ENCODE measurements around the gene HOXD9.

The HOXD9 gene

DNA sequence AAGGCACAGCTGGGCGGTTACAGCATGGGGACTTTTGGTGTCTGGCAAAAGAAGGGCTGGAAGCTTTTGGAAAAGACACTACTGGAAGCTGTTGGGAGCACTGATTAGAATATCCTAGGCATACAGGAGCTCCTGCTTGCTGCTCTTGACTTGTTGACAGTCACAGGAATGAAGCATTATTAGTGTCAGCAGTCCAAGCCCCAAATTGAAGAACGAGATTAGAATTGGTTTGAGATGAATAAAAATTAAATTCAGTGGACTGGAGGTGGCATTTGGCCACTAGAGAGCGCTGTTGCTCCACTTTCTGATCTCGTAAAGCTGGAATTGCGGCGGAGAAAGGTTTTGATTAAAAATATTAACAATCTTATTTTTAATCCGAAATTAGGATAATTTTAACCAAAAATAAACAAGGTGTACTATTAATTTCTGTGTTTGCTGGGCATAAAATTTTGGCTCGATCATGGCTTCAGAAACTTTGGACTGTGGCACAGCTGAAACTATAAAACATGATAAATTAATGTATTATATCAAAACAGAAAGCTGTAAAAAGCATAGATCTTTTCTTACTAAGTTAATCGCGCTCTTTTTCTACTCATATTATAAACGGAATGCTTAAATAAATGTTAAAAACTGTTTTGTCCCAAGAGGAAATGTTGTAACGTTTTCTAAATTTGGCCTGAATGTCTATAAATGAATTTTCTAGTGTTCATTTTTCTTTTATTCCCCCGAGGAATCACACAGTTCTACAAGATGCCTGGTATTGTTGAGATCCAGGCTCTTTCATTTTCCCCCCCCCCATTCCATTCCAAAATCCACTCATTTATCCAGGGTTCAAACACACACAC, 4.6 kb downstream of the HOXD9 start:
- peak; percentile 63 for DNase-seq

DNA sequence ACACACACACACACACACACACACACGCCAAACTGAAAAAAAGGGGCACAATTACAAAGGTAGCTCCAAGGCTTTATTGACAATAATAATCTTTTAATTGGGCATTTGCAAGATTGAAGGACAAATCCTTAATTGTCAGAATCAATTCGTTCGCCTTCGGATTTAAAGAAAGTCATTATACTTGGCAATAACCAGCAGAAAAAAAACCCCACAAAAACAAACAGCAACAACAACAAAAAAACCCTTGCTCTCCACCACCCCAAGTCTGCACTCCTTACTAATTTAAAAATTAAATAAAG, 5.2 kb downstream of the HOXD9 start:
- no peak for DNase-seq

DNA sequence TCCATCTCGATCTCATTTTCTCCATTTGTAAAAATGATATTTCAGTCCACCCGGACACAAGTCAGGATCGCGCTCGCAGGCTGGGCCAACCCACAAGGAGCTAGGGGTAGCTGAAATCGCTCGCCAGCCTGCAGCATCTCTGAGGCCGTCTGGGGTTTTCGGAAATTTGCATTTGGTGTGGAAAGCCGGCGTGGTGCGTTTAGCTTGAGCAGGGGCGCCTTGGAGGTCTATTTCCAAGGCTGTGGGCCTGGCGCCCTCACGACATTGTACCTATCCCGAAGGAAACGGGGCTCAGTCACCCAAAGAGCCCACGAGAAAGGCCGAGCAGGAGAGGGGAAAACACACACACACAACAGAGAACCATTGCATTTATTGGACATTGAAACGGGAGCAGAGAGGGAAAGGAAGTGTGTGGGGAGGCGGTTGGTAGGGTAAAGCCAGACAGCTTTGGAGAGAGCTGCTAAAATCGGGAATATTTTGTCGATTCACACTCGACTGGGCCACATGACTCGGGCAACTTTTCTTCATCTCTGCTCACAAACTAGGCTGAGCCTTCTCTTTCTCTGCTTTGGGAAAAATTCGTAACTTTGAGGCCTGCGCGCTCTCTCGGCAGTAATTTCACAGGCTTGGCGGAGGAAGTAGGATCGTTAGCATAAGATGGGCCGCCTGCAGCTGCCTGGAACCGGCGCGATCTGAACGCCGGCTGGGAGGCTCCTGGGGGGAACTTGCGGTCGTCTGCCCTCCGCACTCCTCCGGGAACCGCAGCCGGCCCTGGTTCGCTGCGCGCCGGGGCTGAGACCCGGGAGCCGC, 5.9 kb downstream of the HOXD9 start:
- DNase-seq = no peak

DNA sequence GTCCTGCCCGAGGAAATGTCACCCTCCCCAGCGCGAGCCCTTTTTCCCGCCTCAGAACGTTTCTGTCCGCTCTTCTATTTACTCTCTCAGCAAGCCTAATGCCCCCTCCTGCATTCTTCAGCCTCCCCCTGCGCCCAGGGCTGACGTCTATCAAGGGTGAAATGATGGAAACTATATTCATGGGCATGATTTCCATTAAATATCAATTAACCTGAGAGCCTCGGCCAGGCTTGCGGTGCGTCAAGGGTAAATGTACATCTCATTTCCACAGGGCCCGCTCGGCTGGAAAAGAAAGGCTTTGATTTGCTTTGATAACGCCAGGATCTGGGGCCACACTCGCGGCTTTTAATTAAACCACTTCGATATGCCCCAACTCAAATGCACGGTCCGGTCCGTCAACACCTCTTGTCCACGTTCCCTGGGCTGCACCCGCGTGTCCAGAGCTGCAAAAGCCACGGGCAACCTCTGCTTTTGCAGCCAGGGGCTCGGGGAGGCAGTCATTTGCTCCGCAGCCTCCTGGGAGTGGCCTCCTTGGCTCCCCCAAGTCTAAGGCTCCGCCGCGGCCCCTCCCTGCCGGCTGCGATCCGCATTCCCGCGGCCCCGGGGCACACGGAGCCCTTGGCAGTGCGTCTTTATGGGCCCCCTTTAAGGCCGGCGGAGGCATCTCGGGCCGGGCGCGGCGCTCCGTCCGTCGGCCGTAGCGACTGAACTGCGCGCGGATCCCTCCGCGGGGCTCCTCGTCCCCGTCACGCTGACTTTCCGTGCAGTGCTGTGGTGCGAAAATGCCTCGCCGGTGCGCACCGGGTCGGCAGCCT, 6.7 kb downstream of the HOXD9 start, which contains the start of gene HOXD8:
HOXD8 (plus strand) TSS at position 724 of the 815 bp plus-strand sequence. CDS start 662 bp downstream, outside the sequence.
- DNase-seq = no peak

DNA sequence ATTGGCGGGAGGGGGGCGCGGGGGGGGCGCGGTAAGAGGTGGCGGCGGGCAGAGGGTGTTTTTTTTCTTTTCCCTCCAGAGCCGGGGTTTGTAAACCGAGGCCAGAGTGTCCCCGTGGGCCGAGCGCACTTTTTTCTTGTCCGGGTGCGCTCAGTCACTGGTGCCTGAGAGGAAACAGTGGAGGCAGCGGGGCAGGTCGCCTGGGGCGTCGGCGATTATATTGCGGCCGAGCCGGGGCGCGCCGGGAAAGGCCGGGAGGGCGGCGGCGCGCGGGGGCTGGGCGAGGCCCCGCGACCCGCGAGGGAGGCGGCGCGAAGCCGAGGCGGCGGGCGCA, 7.3 kb downstream of the HOXD9 start:
- no peak for DNase-seq

DNA sequence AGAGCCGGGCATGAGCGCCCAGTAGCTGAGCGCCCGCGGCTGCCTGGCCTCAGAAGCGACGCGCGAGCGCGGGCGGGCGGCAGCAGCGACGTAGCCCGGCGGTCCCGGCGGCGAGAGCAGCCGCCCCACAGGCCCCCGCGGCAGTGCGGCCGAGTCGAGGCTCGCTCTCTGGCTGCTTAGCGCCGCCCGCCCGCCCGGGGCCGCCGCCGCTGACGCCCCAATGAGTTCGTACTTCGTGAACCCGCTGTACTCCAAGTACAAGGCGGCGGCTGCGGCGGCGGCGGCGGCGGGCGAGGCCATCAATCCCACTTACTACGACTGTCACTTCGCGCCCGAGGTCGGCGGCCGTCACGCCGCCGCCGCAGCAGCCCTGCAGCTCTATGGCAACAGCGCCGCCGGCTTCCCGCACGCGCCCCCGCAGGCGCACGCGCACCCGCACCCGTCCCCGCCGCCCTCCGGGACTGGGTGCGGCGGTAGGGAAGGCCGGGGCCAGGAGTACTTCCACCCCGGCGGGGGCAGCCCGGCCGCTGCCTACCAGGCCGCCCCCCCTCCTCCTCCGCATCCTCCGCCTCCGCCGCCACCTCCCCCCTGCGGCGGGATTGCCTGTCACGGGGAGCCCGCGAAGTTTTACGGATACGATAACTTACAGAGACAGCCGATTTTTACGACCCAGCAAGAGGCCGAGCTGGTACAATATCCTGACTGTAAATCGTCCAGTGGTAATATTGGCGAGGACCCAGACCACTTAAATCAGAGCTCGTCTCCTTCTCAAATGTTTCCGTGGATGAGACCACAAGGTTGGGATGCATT, 7.8 kb downstream of the HOXD9 start:
- no peak for DNase-seq

DNA sequence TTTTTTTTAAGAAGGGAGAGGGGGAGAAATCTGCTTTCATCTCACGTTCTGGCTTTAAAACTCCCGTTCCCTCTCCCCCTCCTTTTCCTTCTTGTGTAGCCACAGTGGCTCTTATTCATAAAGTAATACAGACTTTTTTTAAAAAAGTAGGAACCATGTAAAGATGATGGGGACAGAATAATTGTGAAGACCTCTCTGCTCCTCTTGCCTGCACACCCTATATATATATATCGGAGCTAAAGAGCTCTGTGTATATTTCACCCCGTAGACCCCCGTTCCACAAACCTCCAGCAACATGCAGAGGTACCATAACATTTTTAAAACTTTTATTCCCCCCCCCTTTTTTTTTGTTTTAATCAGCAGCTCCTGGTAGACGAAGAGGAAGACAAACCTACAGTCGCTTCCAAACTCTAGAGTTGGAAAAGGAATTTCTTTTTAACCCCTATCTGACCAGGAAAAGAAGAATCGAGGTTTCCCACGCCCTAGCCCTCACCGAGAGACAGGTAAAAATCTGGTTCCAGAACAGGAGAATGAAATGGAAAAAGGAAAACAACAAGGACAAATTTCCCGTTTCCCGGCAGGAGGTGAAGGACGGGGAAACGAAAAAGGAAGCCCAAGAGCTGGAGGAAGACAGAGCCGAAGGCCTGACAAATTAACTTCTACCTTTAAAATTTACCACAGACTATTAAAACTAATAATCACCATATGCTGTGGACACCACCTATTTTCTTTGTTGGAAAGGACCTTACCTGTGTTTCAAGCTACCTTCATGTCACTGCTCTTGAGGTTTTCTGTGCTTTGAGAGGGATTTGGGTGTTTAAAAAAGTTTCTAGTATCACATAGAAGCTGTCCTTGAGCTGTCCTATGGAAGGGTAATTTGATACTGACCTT, 8.7 kb downstream of the HOXD9 start:
- DNase-seq = no peak

DNA sequence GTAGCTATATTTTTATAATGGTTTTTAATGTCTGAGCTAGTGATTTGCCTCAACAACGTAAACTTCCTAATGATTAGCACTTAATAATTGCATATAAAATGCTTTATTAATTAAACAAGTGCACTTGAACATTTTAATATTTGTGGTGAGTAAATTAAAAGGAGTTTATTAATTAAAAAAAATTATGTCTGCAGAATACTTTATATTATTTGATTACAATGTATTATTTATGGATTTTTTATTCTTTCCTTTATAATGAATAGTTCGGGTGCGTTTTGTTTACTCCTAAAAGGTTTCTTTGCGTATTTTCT, 9.3 kb downstream of the HOXD9 start:
- no peak for DNase-seq

DNA sequence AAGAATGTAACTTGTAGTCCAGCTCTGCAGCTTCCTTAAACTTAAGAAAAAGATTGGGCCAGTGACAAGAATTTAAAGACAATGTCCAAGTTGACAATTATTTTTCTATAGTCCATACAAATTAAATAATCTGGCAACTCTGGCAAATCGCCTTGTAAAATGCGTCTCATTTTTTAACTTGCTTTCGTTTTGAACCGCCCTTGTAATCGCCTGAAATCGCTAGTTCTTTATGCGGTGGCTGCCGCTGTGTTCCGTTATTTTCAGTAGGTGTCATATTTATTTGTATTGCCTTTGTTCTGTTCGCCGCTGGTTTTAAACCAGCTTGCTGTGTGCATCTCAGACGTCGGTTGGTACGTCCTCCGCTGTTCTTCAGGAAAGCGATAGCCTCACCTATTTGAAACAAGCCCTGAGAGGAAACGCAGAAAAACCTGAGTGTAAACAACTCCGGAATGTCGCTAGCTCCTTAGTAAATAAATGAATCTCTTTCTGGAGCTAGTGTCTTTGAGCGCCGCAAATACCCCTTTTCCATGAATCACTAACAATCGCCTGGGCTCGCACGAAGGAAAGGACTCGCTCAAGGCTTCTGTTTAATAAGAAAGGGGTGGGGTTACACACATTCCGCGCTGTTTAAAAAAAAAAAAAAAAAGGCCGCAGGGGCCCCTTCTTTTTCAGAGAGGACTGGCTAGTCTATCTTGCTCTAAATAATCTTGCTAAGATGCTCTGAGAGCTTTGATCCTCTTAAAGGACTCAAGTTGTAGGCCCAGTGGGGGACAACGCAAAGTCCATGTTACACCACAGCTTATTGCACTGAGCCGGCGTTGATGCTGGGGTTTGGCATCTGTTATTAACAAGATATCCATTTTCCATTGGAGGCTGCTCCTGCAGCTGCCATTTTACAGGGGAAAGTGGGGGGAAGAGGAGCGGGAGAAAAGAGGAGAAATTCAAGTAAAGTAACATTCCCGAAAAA, 10.0 kb downstream of the HOXD9 start:
- DNase-seq = no peak

DNA sequence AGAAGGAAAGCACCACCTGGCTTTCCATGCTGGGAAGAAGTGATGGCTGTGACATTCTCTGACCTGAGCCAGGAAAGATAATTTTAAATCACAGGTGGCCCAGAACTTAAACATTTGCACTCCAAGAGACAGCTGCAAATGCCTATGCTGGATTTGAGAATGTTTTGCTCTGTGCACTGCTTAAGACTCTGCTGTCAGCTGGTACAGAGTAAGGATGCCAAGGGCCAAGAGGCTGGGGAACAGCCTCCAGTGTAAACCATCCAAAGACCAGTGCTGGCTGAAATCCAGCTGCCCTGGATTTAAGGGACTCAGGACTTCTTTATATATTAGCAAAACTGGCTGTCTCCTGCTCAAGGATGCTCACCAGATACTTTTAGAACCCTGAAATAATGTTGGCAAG, 10.9 kb downstream of the HOXD9 start:
- DNase-seq = no peak

DNA sequence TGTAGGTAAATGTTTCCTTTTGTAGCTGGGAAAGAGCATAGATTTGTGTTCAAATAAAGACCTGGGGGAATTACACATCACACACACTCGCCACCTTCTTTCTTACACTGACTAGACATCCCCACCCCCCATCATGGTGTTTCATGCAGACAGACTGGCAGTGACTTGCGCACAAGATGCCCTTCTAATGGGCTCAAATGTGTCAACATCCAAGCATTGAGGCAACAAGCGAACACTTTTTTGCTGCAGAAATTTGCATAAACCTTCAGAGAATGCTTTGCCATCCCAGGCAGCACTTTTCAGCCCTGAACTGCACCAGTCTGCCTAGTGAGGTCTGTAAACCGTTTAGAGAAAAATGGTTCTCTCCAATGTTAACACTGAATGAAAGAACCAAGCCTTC, 11.5 kb downstream of the HOXD9 start:
- DNase-seq = no peak

DNA sequence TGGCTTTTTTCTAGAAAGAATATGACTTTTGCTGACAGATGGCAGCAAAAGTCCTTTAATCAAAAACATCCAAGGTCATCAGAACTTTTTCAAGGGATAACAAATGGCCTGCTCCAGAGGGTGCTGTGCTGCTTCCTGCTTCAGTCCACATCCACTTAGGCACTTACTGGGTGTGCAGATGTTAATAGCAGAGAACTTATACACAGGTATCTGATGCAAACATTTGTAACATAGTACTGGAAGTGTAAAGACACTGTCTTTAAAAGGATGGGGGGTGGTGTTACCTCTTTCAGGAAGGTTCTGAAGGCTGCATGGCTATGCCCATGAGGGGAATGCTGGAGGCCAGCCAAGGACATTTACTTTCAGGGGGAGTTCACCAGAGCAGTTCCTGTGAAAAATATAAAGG, 12.5 kb downstream of the HOXD9 start:
- no peak for DNase-seq

DNA sequence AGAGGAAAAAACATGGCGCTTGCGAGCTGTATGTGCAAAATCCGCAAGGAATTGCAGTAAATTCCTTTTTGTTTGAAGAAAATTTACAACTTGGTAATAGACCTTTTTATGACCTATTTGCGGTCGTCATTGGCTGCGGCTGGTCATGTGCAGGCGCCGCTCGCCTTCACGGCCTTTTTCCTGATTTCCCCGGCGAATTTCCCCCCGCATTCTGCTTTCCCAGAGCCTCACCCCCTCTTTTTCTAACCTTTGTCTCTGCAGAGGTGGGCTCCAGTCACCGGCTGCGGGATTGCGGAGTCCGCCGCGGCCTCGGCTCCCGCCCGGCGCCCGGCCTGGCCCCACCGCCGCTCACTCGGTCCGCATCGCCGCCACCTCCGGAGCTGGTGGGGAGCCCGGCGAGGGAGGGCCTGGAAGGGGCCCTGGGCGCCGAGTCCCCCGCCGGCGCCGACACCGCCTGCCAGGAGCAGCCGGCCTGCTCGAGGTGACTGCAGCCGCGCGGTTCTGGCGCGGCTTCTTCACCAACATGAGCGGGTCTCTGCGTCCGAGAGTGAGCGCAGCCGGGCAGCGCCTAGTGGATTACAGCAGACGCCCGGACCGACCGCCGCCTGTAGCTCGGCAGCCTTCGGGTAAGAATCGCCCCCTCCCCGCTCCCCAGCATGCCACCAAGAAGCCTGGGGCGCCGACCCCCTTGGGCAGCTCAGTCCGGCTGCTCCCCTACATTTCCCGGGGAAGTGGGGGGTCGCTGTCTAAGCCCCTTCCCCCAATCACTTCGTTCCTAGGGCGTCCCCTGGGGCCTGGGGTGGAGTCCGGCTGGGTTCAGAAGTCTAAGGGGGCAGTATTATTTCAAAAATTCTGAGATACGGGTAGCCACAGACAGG, 14.1 kb downstream of the HOXD9 start:
- DNase-seq = no peak

DNA sequence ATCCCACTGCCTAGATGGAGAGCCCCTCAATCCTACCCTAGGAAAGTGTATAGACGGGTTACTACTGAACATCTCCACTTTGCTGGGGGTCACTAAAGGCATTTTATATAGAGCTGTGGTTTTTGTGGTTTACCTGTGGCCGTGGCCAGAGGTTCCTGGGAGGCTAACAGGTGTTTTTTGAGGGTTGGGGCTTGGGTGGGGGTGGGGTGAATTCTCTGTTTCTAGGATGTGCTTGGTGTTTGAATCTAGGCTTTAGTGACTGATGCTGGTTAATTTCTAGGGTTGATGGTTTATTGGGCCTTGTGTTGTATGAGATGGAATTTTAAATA, 14.7 kb downstream of the HOXD9 start:
- no peak for DNase-seq

DNA sequence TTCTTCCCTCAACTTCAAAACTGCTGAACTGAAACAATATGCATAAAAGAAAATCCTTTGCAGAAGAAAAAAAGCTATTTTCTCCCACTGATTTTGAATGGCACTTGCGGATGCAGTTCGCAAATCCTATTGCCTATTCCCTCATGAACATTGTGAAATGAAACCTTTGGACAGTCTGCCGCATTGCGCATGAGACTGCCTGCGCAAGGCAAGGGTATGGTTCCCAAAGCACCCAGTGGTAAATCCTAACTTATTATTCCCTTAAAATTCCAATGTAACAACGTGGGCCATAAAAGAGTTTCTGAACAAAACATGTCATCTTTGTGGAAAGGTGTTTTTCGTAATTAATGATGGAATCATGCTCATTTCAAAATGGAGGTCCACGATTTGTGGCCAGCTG, 15.4 kb downstream of the HOXD9 start:
- no peak for DNase-seq

DNA sequence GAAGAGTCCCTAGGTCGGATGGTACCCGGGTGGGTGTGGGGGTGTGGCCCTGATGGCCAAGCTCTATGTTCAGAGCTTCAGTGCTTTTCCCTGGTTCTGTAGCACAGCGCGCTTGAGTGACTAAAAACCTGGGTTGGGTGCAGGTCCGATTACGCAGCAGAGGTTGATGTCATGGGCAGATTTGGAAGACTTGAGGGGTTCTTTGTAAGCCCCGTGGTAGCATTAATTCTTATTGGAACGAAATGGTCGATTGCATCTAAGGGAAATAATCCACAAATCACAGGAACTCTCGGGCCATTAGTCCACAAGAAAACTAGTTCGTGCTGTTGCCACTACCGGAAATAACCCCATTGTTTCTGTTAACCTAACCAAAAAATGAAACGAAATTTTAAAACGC, 16.0 kb downstream of the HOXD9 start:
- DNase-seq = no peak

DNA sequence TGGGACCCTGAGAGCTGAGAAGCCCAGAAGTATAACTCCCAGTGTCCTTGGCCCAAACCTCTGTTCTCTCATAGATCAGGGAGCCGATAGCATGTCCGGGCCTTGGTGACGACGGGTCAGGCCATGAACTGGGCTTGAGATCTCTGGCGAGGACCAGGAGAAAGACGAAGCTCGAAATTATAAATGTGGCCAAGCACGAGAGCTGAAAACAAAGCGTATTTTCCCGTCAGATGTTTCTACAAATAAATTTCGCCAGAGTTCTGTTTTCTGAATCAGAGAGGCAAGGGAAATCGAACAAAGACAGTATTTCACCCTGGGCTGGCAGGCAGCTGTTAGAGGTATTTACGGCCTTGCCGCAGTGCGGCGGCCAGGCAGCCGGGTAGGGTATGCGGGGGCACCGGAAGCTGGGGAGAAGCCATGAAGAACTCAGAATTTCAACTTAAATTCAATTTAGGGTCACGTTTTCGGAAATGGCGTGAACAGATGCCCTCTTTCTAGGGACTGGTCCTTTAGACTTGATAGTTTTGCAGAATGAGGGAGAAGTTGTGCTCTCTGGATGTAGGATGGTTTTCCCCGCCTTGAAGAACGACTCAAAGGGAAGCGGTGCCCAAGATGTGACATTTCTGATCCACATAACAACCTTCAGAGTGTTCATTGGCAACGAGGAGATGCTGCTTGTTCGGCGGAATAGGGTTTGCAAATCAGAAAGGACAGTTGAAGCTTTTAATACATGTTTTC, 16.6 kb downstream of the HOXD9 start:
- DNase-seq = no peak

DNA sequence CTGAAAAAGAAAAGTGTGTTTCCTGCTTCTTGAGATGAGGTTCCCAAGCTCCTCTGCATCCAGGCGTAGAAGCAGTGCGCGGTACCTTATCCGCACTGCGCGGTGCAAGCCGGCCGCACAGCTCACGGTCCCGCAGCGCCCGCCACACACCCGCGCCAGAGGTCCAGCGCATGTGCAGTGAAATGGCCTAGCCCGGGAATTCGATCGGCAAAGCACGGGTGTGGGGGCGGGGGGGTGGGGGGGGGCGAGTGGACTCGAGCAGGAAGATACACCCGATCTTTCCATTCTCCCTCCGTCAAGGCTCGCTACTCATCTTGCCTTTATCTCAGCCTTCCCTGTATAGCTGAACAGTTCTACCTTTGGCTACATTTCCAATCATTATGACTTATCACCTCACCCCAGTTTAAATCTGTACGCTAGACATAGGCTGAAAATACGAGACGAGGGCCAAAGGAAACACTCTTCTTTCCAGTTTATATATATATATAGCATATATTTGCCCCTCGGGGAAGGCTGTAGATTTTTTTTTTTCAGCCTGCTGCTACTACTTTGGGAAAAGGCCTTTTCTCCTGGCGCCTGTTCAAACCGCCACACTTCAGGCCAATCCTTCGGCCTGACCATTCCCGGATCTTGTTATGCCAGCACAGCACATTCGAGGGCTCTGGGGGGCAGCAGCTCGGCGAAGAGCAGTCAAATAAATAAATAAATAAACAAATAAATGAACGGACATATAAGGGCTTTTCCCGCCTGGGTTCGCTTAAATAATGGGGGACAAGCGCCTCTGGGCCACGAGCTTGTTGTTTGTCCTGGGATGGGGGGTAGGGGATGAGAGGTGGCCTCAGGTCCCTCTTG, 17.4 kb downstream of the HOXD9 start:
- no peak for DNase-seq

Data from activated T-cell treated with anti-CD3 and anti-CD28 coated beads for 4 hours (primary cell).